Measurements from ENCODE around the gene GSE1.
"Not testable (repeated sequence)": the region's sequence is repeated elsewhere in the genome, so short reads cannot be mapped to it uniquely, and the experiment has no call there.

The GSE1 gene

DNA sequence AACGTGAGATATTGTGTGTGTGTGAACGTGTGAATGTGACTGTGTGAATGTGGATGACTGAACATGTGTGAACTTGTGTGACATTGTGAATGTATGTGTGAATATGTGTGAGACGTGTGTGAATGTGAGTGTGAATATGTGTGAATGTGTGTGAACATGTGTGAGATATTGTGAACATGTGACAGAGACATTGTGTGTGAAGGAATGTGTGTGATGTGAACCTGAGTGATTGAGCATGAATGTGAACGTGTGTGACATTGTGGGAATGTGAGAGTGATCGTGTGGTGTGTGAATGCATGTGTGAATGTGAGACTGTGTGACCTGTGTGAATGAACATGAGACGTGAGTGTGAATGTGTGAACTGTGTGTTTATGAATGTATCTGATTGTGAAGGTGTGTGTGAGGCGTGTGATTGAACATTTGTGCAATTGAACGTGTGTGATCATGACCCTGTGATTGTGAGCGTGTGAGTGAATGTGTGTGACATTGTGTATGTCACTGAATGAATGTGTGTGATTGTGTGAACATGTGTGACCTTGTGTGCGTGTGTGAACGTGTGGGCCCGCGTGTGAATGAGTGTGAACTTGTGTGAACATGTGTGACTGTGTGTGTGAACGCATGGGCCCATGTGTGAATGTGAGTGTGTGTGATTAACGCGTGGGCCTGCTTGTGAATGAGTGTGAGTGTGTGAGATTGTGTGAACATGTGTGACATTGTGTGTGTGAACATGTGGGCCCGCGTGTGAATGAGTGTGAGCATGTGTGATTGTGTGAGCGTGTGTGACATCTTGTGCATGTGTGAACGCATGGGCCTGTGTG, 23.2 kb upstream of the GSE1 start:
- no peak for DNase-seq (ENCODE audit: low read depth in 2 of 2)

DNA sequence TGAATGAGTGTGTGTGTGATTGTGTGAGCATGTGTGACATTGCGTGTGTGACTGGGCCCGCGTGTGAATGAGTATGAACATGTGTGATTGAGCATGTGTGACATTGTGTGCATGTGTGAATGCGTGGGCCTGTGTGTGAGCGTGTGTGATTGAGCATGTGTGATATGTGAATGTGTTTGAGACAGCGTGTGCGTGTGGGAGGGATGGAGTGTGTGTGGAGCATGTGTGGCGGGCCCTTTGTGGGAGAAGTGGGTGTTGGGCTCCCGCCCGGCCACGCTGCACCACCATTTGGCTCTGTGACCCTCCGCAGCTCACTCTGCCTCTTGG, 22.7 kb upstream of the GSE1 start:
- DNase-seq (ENCODE audit: low read depth in 2 of 2), result no peak

DNA sequence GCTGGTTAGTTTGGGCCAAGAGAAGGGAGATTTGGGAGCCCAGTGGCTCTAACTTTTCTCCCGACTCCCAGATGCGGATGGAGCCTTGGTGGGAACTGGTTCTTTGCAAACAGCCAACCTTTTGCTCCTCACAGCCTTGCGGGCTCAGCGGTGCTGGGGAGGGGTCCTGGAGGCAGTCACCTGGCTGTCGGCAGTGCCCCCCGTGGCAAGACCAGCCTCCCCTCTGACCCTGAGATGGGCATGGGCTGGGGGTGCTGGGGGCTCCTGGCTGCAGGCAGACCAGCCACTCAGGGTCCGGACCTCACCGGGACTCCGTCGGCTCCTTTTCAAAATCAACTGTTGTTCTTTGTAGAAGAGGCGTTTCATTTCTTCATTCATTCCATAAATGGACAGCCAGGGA, 21.7 kb upstream of the GSE1 start:
- DNase-seq (ENCODE audit: low read depth in 2 of 2), result no peak

DNA sequence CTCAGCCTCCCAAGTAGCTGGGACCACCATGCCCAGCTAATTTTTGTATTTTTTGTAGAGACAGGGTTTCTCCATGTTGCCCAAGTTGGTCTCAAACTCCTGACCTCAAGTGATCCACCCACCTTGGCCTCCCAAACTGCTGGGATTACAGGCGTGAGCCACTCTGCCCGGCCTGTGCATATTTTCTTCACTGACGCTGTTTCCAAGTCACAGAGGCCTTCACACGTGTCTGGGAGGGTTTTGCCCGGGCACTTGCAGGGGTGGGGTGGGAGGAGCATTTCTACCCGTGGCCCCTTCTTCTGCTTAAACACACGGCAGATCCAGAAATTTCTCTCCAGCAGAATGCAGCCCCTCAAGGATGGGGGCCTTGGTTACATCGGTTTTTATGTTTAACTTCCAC, 20.8 kb upstream of the GSE1 start:
- not testable (repeated sequence) for DNase-seq (ENCODE audit: low read depth in 2 of 2)

DNA sequence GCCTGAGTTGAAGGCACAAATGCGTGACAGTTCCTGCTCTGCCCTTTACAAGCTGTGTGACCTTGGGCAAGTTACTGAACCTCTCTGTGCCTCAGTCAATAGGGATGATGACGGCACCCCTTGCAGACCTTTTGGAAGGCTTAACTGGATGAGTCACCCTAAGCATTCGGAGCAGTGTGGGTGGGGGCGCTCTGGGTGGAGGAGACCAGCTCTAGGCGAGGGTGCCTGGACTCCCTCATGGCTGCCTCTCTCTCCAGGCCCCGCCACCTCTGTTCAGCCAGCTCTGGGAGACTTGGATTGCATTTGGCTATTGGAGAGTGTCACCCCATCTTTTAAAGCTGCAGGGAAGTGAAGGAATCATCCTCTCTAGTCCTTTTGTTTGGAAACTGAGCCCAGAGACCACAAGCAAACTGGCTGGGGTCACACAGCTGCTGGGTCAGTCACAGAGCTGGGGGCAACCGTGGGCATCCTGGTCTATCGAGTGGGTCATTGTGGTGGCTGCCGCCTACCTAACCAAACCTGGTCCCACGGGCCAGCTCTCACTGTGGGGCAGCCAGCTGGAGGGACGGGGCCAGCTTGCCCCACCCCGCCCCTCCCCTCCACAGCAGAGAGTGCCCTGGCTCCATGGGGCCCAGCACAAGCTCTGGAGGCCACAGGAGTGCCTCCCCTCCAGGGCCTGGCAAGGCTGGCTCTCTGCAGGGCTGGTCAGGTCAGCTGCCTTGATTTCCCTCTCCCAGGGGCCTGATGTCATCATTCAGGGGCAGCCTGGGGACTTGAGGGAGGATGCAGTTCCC, 20.2 kb upstream of the GSE1 start:
- no peak for DNase-seq (ENCODE audit: low read depth in 2 of 2)

DNA sequence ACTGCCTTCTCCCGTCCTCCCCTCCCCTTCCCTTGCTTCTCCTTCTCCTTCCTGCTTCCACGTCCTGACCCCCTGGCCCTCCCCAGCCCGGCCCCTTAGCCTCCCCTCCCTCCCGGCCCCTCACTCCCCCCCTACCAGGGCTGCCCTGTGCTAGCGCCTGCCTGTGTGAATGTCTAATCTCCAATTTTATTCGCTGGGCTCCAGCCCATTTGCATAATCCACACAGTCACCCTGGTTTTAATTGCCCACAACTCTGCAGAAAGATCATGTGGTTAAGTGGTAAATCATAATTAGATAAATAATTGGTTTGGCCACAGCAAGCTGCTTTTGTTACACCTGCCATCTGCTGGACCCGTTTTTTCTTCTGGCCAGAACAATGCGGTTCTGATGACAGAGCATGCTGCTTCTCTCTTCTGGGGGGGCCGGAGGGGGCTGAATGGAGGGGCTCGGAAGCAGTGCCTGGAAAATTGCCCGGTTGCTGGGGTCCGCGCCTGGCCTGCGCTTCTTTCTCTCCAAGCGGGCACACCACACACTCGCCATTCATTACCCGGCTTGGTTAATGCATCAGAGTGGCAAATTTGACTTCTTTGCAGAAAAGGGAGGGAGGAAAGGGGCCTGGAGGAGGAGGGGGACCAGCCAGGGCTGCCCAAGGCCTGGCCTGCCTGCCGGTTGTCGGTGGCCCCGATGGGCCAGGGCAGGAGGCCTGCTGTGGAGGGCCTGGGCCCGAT, 19.5 kb upstream of the GSE1 start:
- no peak for DNase-seq (ENCODE audit: low read depth in 2 of 2)

DNA sequence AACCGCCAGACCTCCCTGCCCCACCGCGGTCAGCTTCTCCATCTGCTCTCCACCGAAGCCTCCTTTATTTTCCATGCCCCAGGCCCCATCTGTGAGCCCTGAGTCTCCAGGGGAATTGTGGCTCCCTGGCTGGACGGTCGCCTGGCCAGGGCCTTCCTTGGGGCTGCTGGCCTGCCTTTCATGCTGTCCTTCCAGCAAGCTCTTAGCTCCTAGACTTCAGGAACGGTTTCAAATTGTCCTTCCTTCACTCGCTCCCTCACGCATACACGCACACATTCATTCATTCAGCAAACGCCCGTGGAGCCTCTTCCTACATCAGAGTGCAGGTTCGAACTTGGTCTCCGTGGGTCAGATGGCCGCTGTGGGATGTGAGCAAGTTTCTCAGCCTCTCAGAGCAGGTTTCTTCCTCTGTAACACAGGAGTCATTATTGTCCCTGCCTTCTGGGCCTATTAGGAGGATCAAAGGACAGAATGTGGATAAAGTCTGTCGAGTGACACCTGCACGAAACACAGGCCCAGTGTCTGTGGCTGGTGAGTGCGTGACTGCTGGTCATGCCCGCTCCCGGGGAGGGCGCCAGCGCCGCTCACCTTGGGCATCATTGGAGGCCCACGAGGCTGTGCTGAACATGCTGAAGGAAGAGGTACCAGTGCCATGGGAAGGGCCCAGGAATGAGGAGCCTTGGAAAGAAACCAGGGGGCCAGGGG, 18.7 kb upstream of the GSE1 start:
- no peak for DNase-seq (ENCODE audit: low read depth in 2 of 2)

DNA sequence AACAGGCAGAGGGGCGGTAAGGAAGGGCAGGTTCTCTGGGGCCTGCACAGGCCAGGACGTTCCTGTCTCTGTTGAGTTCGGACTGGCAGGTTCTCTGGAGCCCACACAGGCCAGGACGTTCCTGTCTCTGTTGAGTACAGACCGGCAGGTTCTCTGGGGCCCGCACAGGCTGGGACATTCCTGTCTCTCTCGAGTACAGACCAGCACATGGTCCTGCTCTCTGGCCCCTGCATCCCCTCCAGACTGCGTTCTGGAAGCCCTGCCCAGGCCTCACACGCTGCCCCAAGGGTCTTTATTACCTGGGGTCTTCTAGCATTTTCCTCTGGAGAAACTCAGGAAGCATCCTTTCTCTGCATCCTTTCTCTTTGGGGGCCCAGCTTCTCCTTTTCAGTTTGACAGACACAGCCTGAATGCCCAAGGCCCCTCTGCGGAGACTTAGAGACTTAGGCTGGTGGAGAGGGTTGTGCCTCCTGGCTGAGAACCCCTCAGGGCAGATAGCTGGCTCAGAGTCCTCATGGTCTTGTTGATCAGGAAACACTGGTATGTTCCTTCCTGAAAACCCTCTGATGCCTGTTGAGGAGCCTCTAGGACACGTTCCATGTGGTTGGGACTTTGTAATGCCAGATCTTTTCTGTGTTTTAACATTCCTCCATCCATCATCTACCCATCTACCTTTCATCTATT, 18.0 kb upstream of the GSE1 start:
- no peak for DNase-seq (ENCODE audit: low read depth in 2 of 2)

DNA sequence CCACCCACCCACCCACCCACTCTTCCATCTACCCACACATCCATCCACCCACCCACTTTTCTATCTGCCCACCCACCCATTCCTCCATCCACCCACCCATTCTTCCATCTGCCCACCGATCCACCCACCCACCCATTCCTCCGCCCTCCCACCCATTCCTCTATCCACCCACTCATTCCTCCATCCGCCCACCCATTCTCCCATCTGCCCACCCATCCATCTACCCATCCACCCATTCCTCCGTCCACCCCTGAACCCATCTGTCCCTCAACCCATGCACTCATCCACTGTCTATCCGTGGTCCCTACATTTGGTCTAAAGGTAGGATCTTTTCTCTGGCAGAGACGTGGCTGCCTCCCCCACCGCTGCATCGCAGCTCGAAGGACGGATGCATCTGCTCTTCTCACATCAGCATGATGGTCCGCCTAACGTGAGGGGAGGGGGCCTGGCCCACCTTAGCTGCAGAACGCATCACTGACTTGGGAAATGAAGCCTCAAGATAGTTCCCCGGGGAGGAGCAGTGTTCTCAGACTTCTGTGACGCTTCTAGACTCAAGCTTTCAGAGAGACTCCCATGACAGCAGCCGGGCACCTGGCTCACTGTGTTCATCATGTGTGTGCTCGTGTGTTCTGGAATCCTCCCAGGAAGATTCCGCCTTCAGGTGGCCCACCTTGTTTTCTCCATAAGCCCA, 17.2 kb upstream of the GSE1 start:
- no peak for DNase-seq (ENCODE audit: low read depth in 2 of 2)

DNA sequence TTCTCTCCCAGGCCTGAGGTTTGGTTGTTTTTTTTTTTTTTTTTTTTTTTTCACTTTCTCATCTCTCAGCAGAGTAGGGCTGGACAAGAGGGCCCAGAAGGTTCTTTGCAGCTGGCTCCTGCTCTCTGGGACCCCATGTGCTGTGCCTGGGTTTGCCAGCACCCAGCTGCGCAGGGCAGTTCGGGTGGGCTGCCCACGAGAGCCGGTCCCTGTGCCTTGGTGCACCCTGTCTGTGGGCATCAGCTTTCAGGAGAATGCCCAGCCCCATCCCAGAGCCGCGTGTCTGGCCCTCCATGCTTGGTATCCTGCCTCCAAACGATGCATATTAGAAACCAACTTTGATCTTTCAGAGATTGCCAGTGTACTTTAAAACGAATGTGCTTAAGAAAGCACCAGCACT, 15.0 kb upstream of the GSE1 start:
- no peak for DNase-seq (ENCODE audit: low read depth in 2 of 2)

DNA sequence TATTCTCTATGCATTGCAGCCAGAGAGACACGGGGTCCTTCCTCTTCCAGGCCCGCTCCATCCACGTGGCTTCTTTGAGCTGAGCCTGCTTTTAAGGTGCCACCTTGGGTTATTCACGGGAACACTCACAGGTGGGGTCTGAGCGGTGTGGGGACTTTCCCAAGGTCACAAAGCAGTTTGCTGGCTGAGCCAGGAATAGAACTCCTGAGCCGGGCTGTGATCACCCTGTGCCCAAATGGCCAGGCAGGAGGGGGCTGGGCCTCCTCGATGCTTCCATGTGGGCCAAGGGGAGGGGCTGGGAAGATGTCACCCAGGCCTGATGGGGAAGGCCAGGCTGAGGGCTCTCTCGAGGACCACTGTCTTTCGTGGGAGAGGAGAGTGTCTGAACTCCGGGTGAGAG, 13.0 kb upstream of the GSE1 start:
- DNase-seq (ENCODE audit: low read depth in 2 of 2), result no peak

DNA sequence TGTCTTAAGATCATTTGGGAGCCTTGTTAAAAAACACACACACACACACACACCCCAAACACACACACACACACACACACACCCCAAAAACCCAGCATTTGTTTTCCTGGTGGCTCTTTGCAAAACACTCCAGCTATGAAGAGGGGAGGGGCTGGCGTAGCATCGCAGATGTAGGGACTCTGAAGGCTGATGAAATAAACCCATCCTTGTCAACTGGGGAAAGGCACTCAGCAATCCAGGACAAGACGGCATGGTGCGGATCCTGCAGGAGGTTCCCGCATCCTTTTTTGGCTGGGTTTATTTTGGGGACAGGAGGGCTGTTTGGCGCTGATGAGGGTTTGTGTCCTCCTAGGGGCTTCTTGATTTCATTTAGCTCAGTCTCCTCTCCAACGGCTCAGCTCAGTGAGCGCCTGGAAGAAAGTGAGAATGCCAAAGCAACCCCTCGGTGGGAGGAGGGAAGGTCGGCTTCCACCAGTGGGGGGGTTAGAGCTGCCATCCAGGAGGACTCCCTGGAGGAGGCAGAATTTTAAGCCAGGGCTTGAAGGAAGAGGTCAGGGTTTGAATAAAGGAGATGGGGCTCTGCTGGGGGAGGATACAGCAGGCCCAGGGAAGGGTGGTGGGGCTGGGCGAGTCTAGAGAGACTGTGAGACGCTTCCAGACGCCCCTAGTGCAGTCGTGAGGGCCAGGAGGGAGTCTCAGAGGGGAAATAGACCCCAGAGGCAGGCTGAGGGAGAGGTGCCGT, 12.4 kb upstream of the GSE1 start:
- DNase-seq (ENCODE audit: low read depth in 2 of 2), result no peak

DNA sequence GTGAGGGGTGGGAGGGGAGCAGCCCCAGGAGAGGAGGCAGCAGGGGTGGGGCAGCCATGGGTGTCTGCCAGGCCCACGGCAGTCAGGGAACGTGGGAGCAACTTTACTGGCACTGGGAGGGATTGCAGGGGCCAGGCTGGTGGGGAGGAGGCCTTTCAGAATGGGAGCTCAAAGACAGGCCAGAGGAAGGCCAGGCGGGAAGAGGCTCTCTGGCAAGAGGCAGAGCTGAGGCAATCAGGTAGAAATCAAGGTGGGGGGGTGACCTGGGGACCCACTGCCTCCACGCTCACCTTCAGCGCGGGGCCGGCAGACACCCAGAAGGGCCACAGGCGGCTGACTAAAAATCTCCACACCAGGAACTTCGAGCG, 11.9 kb upstream of the GSE1 start:
- DNase-seq (ENCODE audit: low read depth in 2 of 2), result no peak

DNA sequence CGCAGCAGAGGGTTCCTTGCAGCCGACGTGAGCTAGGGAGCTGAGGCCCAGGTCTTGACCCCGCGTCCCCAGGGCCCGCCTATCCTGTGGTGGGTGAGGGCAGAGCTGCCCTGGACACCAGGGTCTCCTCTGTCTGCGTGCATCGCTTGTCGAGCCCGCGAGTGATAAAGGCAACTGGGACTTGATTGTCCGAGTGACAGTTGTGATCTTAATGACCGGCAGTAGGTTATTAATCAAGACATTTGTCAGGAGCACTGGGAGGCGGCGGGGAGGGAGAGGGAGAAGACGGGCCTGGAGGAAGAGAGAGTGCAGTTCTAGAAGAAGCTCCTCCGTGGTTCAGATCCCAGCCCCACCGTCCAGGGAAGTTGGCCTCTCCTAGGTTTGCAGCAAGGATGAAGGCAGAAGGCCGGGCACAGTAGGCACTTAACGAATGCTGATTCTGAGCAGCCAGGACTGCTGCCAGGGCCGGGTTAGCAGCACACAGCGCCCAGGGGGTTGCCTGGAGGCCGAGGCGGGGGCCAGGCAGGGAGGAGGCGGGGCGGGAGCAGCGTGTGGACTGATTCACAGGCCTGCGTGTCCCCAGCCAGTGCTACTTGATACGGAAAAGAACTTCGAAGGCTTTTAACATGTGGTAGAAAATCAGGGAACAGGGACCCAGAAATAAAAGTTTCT, 11.3 kb upstream of the GSE1 start:
- DNase-seq (ENCODE audit: low read depth in 2 of 2), result no peak

DNA sequence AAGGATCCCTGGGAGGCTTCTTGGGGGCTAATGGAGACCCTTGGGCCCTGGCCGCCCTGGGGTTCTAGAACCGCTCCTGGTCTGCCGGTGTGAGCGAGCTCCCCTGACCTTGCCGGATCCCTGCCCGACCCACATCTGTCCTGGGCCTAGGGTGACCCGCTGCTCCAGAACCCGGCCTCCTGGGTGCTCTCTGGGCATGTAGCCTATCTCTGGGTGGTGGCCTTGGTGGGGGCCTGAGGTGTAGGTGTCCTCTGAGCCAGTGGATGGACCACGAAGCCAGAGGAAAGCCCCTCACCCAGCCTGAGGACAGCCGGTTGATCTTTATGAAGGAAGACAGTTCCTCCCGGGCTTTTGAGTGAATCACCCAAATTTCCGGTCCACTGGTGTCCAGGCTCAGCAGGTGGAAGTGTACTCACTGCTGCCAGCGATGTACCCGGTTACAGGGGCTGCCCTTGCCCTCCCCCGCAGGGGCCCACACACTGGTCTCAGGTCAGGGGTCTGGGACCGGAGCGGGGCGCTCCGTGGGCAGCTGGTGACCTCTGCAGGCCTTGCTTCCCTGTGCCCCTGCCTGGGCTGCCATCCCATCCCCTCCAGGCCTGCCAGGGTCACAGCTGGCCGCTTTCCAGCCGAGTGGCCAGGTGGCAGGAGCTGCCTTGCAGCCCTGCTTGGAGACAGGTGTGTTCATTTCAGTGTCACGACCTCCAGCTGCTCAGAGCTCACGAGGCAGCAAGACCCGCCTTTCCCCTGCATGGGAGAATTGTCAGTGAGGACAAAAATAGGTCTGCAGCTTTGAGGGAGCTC, 10.5 kb upstream of the GSE1 start:
- DNase-seq (ENCODE audit: low read depth in 2 of 2), result no peak

DNA sequence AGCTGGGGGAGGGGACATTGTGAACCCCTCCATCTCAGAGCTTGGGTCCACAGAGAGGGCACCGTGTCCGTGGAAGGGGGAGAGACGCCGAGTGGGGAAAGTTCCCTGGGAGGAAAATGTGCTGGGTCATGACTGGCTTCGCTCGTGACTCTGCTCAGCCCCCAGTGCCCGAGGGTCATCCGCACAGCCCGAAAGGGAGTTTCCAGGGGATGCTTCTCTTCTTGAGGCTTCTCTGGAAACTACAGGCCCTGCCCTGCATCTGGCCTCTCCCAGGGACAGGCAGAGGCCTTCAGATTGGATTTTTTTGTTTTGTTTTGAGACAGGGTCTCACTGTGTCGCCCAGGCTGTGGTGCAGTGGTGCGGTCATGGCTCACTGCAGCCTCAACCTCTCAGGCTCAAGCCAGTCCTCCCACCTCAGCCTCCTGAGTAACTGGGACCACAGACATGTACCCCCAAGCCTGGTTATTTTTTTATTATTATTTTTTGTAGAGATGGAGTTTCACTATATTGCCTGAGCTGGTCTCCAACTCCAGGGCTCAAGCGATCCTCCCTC, 9.8 kb upstream of the GSE1 start:
- no peak for DNase-seq (ENCODE audit: low read depth in 2 of 2)

DNA sequence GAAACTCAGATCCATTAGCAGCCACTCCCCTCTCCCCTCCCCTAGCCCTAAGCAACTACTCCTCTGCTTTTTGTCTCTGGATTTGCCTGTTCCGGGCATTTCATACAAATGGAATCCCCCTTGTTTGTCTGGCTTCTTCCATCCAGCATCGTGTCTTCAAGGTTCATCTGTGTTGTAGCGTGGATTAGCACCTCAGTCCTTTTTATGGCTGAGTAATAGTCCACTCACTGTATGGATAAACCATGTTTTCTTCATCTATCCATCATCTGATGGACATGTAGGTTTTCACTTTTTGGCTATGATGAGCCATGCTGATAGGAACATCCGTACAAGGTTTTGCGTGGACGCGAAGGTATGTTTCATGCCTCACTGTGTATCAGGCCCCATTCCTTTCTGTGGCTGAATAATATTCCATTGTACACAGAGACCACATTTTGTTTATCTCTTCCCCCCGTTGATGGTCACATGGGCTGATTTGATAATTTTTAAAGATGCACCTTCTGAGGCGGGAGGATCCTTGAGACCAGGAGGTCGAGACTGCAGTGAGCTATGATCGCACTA, 8.9 kb upstream of the GSE1 start:
- no peak for DNase-seq (ENCODE audit: low read depth in 2 of 2)
